ENCODE data around the gene FBXW7. TPM values are rescaled to one million over a fixed set of nuclear protein-coding genes. Genes with fewer than 3 reads are reported as not detected.

The FBXW7 gene
- total RNA-seq, 1 donor from 2014 or later = 37.8 TPM

DNA sequence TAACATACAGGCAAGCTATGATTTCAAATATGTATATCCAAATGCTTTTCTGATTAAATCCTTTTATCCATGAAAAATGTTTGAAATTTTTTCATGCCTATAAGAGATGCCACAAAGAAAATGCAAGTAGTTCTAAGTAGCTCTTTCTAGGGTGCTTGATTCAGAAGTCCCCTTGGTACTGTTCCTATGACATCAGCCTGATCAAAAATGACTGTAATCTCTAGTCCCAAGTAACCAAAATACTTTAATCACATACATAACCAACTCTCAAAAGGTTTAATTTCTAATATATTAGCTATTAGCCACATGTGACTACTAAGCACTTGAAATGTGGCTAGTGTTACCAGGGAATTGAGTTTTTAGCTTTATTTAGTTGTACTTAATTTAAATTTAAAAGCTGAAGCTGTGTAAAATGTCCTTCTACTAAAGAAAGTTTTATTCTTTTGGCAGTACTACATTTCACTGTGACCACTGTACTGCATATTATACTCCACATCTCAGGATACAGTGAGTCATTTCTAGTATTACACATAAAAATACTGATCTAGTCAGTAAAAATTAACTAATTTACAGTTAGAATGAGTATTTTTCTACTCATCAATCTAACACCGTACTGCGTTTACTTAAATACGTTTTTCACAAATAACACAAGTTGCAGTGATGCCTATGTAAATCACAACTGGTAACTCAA lies 33.9 kb downstream of the FBXW7 start:
- no peak overlapping the region for H3K27ac Mint-ChIP-seq
- H3K4me1 Mint-ChIP-seq (ENCODE audit: low read depth) = peaks cover 21% of the 10 kb centered on the region
- no peak overlapping the region for H3K4me3 Mint-ChIP-seq (ENCODE audit: low read depth)

GRCh38 chr4:152500800-152501434 lies 35.0 kb downstream of the FBXW7 start:
- H3K27me3 Mint-ChIP-seq (ENCODE audit: low read depth) = no peaks in the 10 kb centered on the region
- H3K4me3 Mint-ChIP-seq (ENCODE audit: low read depth) = no peak overlapping the region
- peaks cover 21% of the 10 kb centered on the region for H3K4me1 Mint-ChIP-seq (ENCODE audit: low read depth)
- peak; percentile 30 for DNase-seq (ENCODE audit: low spot score)
- H3K27ac Mint-ChIP-seq = no peak overlapping the region
- no peaks in the 10 kb centered on the region for H3K9me3 Mint-ChIP-seq
- peaks cover 2% of the 10 kb centered on the region for H3K36me3 Mint-ChIP-seq (ENCODE audit: low read depth)
- intact Hi-C loops (cut with micrococcal nuclease) = loop anchor here (1.0 to 5.0 kb wide), 5 partner anchors 36 to 234 kb away; partner anchors contain the start of gene FBXW7

More for the DNA sequence above, 33.9 kb downstream of the FBXW7 start:
- Mint-ChIP-seq H3K27me3 (ENCODE audit: low read depth) (no peaks in the 10 kb centered on the region), H3K9me3 (no peaks in the 10 kb centered on the region), H3K36me3 (ENCODE audit: low read depth) (no peaks in the 10 kb centered on the region)
- intact Hi-C loops (cut with micrococcal nuclease) = loop anchor here (1.0 to 5.0 kb wide), 3 partner anchors 35 to 94 kb away; partner anchors contain the start of gene FBXW7
- no peak for DNase-seq (ENCODE audit: low spot score)

- no peaks in the 10 kb centered on the region for H3K9me3 Mint-ChIP-seq
- intact Hi-C loops (cut with micrococcal nuclease) = loop anchor here (1.0 to 5.0 kb wide), 4 partner anchors 37 to 235 kb away; partner anchors contain the start of gene FBXW7
- peaks cover 4% of the 10 kb centered on the region for H3K36me3 Mint-ChIP-seq (ENCODE audit: low read depth)
- H3K27me3 Mint-ChIP-seq (ENCODE audit: low read depth) = no peaks in the 10 kb centered on the region
- no peak for DNase-seq (ENCODE audit: low spot score)
- peaks cover 19% of the 10 kb centered on the region for H3K4me1 Mint-ChIP-seq (ENCODE audit: low read depth)
- H3K4me3 Mint-ChIP-seq (ENCODE audit: low read depth) = no peak overlapping the region
- H3K27ac Mint-ChIP-seq = no peak overlapping the region
Measured at GRCh38 chr4:152500275-152500674, 35.6 kb downstream of the FBXW7 start.

- no peaks in the 10 kb centered on the region for H3K27me3 Mint-ChIP-seq (ENCODE audit: low read depth)
- H3K4me3 Mint-ChIP-seq (ENCODE audit: low read depth) = no peak overlapping the region
- intact Hi-C loops (cut with micrococcal nuclease) = no loop called here
- peaks cover 5% of the 10 kb centered on the region for H3K36me3 Mint-ChIP-seq (ENCODE audit: low read depth)
- no peak overlapping the region for H3K27ac Mint-ChIP-seq
- H3K4me1 Mint-ChIP-seq (ENCODE audit: low read depth) = peaks cover 21% of the 10 kb centered on the region
- H3K9me3 Mint-ChIP-seq = no peaks in the 10 kb centered on the region
- DNase-seq (ENCODE audit: low spot score) = no peak
Measured at GRCh38 chr4:152499344-152499743, 36.5 kb downstream of the FBXW7 start.

GRCh38 chr4:152494020-152494419 lies 41.9 kb downstream of the FBXW7 start:
- Mint-ChIP-seq H3K4me3 (ENCODE audit: low read depth) (no peak overlapping the region), H3K27ac (no peak overlapping the region), H3K9me3 (no peaks in the 10 kb centered on the region), H3K4me1 (ENCODE audit: low read depth) (peaks cover 29% of the 10 kb centered on the region), H3K36me3 (ENCODE audit: low read depth) (peaks cover 24% of the 10 kb centered on the region), H3K27me3 (ENCODE audit: low read depth) (no peaks in the 10 kb centered on the region)
- no peak for DNase-seq (ENCODE audit: low spot score)
- intact Hi-C loops (cut with micrococcal nuclease) = no loop called here

- Mint-ChIP-seq H3K4me3 (ENCODE audit: low read depth) (no peak overlapping the region), H3K4me1 (ENCODE audit: low read depth) (peaks cover 43% of the 10 kb centered on the region), H3K36me3 (ENCODE audit: low read depth) (peaks cover 9% of the 10 kb centered on the region), H3K9me3 (no peaks in the 10 kb centered on the region), H3K27ac (no peak overlapping the region), H3K27me3 (ENCODE audit: low read depth) (no peaks in the 10 kb centered on the region)
- DNase-seq (ENCODE audit: low spot score) = no peak
- intact Hi-C loops (cut with micrococcal nuclease) = loop anchor here (5.0 kb wide), 1 partner anchor 81 kb away; no protein-coding TSS in a partner anchor
Measured at GRCh38 chr4:152488246-152488645, 47.6 kb downstream of the FBXW7 start.

DNA sequence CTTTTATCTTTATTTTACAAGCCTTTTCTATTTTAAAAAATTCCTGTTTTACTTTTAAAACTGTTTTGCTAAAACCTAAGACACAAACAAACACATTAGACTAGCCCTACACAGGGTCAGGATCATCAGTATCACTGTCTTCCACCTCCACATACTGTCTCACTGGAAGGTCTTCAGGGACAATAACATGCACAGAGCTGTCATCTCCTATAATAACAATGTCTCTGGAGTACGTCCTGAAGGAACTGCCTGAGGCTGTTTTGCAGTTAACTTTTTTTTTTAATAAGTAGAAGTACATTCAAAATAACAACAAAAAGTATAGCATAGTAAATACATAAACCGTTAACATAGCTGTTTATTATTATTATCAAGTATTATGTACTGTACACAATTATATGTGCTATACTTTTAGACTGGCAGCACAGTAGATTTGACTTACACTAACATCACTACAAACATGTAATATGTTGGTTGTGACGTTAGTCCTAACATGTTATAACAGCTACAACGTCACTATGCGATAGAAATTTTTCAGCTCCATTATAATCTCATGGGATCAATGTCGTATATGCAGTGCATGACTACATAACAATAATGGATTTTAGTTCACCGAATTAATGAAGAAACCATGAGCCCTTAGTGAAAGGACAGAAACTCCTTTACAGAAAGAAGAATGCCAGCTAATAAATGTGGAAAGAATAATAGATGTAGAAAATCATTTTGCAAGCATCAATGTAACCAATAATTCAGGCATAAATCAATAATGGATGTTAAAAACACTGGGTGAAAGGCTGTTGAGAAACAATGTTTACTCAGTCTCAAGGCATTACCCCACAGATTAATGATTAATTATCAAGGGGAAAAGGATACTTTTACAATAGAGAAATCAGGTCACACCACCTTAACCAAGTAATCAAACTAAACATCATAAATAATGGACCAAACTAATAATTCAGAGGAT lies 49.2 kb downstream of the FBXW7 start:
- intact Hi-C loops (cut with micrococcal nuclease) = loop anchor here (1.0 to 5.0 kb wide), 2 partner anchors 27 to 79 kb away; no protein-coding TSS in a partner anchor
- DNase-seq (ENCODE audit: low spot score) = no peak
- peaks cover 4% of the 10 kb centered on the region for H3K9me3 Mint-ChIP-seq
- H3K4me1 Mint-ChIP-seq (ENCODE audit: low read depth) = peaks cover 39% of the 10 kb centered on the region
- no peak overlapping the region for H3K4me3 Mint-ChIP-seq (ENCODE audit: low read depth)
- no peaks in the 10 kb centered on the region for H3K27me3 Mint-ChIP-seq (ENCODE audit: low read depth)
- H3K36me3 Mint-ChIP-seq (ENCODE audit: low read depth) = peaks cover 11% of the 10 kb centered on the region
- H3K27ac Mint-ChIP-seq = peak overlapping the region; percentile 38

DNA sequence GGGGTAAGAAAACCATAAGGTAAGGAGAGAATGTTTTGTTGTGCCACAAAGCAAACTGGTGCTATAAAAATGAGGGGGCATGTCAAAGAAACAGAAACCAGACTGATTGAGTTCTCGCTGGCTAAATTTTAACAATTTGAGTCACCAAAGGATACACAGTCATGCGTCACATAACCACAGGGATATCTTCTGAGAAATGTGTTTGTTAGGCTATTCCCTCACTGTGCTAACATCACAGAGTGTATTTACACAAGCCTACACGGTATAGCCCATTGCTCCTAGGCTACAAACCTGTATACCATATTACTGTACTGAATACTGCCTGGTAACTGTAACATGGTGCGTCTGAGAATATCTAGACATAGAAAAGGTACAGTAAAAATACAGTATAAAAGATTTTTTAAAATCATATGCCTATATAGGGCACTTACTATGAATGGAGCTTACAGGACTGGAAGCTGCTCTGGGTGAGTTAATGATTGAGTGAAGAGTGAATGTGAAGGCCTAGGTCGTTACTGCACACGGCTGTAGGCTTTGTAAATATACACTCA lies 50.1 kb downstream of the FBXW7 start:
- H3K27me3 Mint-ChIP-seq (ENCODE audit: low read depth) = no peaks in the 10 kb centered on the region
- peak overlapping the region; percentile 33 for H3K27ac Mint-ChIP-seq
- peaks cover 18% of the 10 kb centered on the region for H3K36me3 Mint-ChIP-seq (ENCODE audit: low read depth)
- peaks cover 4% of the 10 kb centered on the region for H3K9me3 Mint-ChIP-seq
- intact Hi-C loops (cut with micrococcal nuclease) = loop anchor here (1.0 to 5.0 kb wide), 5 partner anchors 22 to 78 kb away; partner anchors contain the start of gene FBXW7
- H3K4me1 Mint-ChIP-seq (ENCODE audit: low read depth) = peaks cover 37% of the 10 kb centered on the region
- H3K4me3 Mint-ChIP-seq (ENCODE audit: low read depth) = peak overlapping the region; percentile 13
- peak; percentile 44 for DNase-seq (ENCODE audit: low spot score)

DNA sequence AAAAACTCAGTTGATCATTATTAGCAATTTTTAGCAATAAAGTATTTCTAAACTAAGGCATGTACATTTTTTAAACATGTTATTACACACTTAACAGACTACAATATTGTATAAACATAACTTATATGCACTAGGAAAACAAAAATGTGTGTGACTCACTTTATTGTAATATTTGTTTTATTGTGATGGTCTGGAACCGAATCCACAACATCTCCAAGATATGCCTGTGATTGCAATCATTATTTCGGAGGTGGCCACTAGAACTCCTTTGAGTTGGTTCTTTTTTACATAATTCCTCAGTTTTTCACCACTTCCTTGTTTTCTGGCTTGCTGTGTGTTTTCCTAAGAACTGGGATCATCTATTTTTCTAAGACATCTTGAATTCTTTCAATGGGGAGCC lies 53.7 kb downstream of the FBXW7 start:
- Mint-ChIP-seq H3K4me1 (ENCODE audit: low read depth) (peaks cover 43% of the 10 kb centered on the region), H3K36me3 (ENCODE audit: low read depth) (peaks cover 33% of the 10 kb centered on the region), H3K27me3 (ENCODE audit: low read depth) (no peaks in the 10 kb centered on the region), H3K4me3 (ENCODE audit: low read depth) (no peak overlapping the region), H3K9me3 (peaks cover 4% of the 10 kb centered on the region), H3K27ac (no peak overlapping the region)
- DNase-seq (ENCODE audit: low spot score) = no peak
- intact Hi-C loops (cut with micrococcal nuclease) = no loop called here

DNA sequence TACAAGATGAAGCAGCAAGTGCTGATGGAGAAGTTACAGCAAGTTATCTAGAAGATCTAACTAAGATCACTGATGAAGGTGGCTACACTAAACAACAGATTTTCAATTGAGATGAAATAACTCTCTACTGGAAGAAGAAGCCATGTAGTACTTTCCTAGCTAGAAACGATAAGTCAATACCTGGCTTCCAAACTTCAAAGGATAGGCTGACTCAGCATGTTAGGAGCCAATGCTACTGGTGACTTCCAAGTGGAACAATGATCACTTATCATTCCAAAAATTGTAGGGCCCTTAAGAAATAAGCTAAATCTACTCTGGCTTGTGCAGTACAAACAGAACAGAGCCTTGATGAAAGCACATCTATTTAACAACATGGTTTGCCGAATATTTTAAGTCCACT lies 55.0 kb downstream of the FBXW7 start:
- no peak for DNase-seq (ENCODE audit: low spot score)
- H3K4me3 Mint-ChIP-seq (ENCODE audit: low read depth) = no peak overlapping the region
- intact Hi-C loops (cut with micrococcal nuclease) = no loop called here
- H3K9me3 Mint-ChIP-seq = peaks cover 4% of the 10 kb centered on the region
- H3K36me3 Mint-ChIP-seq (ENCODE audit: low read depth) = peaks cover 33% of the 10 kb centered on the region
- H3K27me3 Mint-ChIP-seq (ENCODE audit: low read depth) = no peaks in the 10 kb centered on the region
- peaks cover 33% of the 10 kb centered on the region for H3K4me1 Mint-ChIP-seq (ENCODE audit: low read depth)
- H3K27ac Mint-ChIP-seq = no peak overlapping the region

GRCh38 chr4:152480326-152480725 lies 55.6 kb downstream of the FBXW7 start:
- Mint-ChIP-seq H3K27ac (no peak overlapping the region), H3K9me3 (peaks cover 4% of the 10 kb centered on the region), H3K4me3 (ENCODE audit: low read depth) (no peak overlapping the region), H3K4me1 (ENCODE audit: low read depth) (peaks cover 31% of the 10 kb centered on the region), H3K36me3 (ENCODE audit: low read depth) (peaks cover 36% of the 10 kb centered on the region), H3K27me3 (ENCODE audit: low read depth) (no peaks in the 10 kb centered on the region)
- intact Hi-C loops (cut with micrococcal nuclease) = no loop called here
- DNase-seq (ENCODE audit: low spot score) = no peak

DNA sequence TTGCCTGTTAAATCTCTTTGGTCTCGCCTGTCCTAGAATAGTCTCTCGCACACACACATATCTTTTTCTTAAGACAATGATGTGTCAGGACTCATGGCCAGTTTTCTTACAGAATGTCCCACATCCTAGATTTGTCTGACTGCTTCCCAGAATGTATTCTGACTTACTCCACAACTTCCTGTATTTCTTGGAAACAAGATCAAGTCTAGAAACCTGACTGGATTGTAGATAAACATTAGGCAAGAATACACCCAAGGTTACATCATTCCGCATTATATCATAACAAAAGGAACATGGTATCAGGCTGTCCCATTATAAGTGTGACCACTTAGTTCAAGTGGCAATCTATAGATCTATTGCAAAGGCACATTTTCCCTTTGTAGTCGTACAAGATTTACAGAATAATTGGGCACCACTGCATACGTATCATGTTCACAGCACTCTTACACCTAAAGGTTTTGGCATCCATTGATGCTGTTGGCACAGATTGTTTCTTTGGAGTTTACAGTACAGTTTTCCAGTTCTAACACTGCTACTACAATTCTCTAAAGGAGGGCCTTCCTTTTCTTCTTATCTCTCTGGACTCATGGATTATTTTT lies 56.4 kb downstream of the FBXW7 start:
- Mint-ChIP-seq H3K27me3 (ENCODE audit: low read depth) (no peaks in the 10 kb centered on the region), H3K36me3 (ENCODE audit: low read depth) (peaks cover 36% of the 10 kb centered on the region), H3K9me3 (peaks cover 4% of the 10 kb centered on the region), H3K4me3 (ENCODE audit: low read depth) (no peak overlapping the region), H3K27ac (no peak overlapping the region), H3K4me1 (ENCODE audit: low read depth) (peaks cover 28% of the 10 kb centered on the region)
- DNase-seq (ENCODE audit: low spot score) = no peak
- intact Hi-C loops (cut with micrococcal nuclease) = no loop called here

Data from activated T-helper 2 cell treated with anti-CD3 and anti-CD28 coated beads, Interferon-gamma antibody, Interleukin-2, Interleukin-4, amounts not matched to agents 10 μg/mL and 5 μg/mL and 100 μg/mL, durations not matched to agents 14 hours and 24 hours and 36 hours (primary cell).